ENCODE results near the gene COL5A2. TPM values are rescaled to one million over a fixed set of nuclear protein-coding genes. Genes with fewer than 3 reads are reported as not detected.

The COL5A2 gene
- total RNA-seq, 1 donor from 2014 or later, result 7.4 TPM

DNA sequence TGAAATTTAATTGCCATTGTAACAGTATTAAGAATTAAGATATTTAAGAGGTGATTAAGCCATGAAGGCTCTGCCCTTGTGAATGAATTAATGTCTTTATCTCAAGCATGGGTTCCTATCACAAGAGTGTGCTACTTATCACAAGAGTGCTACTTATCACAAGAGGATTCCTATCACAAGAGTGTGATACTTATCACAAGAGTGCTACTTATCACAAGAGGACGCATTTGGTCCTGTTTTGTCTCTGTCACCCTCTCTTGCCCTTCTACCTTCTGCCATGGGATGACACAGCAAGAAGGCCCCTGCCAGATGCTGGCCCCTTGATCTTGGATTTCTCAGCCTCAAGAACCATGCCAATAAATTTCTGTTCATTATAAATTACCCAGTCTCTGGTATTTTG, 13.2 kb upstream of the COL5A2 start:
- DNase-seq (ENCODE audit: low read depth) (no peak), FAIRE-seq (no peak)
- no peaks in the 10 kb centered on the region for H3K27me3 ChIP-seq (ENCODE audit: control insufficient read depth, insufficient read depth, low read length)

DNA sequence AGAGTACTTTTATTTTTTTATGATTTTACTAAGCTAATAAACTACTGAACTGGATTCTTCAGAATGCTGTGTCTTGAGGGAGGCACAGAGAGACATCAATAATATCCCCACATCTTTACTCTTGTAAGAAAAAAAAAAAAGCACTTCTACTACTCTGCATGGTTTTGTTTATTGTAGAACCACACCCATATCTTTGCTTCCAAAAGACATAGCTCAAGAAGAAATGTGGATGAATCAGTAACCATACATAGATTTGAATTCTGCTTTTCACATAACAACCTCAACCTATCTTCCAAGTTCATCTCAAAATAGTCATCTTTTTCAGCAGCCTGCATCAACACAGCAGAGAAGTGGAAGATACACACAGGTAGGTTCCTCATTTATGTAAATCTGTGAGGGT, 12.2 kb upstream of the COL5A2 start:
- Histone ChIP-seq H3K36me3 (ENCODE audit: control insufficient read depth, insufficient read depth, low read length) (no peaks in the 10 kb centered on the region), H3K4me3 (ENCODE audit: low read depth, low read length) (no peak overlapping the region), H3K27me3 (ENCODE audit: control insufficient read depth, insufficient read depth, low read length) (no peaks in the 10 kb centered on the region)
- DNase-seq (ENCODE audit: low read depth) (peak; percentile 30), FAIRE-seq (no peak)
- TF ChIP-seq, protein P1, sequence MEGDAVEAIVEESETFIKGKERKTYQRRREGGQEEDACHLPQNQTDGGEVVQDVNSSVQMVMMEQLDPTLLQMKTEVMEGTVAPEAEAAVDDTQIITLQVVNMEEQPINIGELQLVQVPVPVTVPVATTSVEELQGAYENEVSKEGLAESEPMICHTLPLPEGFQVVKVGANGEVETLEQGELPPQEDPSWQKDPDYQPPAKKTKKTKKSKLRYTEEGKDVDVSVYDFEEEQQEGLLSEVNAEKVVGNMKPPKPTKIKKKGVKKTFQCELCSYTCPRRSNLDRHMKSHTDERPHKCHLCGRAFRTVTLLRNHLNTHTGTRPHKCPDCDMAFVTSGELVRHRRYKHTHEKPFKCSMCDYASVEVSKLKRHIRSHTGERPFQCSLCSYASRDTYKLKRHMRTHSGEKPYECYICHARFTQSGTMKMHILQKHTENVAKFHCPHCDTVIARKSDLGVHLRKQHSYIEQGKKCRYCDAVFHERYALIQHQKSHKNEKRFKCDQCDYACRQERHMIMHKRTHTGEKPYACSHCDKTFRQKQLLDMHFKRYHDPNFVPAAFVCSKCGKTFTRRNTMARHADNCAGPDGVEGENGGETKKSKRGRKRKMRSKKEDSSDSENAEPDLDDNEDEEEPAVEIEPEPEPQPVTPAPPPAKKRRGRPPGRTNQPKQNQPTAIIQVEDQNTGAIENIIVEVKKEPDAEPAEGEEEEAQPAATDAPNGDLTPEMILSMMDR (IDR thresholded peaks at IDR 0.05; ENCODE audit: insufficient read depth, low read length, severe bottlenecking), result no peak

More for the DNA sequence above, 13.2 kb upstream of the COL5A2 start:
- TF ChIP-seq, protein P1 (IDR thresholded peaks at IDR 0.05; ENCODE audit: insufficient read depth, low read length, severe bottlenecking), result no peak
- Histone ChIP-seq H3K36me3 (ENCODE audit: control insufficient read depth, insufficient read depth, low read length) (no peaks in the 10 kb centered on the region), H3K4me3 (ENCODE audit: low read depth, low read length) (no peak overlapping the region)

DNA sequence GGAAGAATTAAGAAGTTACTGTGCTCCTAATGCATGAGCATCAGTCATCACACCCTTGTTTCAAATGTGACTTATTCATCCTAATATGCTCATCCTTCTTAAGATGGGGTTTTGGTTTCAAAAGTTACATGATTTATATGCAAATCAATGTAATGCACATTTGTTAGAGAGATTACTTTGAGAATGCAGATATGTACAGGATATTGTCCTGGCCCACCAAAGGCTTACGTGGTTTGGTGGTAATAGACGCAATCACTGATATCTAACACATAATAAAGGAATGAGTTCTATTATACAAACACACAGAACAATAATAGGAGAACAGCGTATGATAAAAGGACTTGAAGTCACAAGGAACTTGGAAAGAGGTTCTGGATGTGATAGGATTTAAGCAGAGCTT, 11.1 kb upstream of the COL5A2 start:
- no peaks in the 10 kb centered on the region for H3K27me3 ChIP-seq (ENCODE audit: control insufficient read depth, insufficient read depth, low read length)
- H3K4me3 ChIP-seq (ENCODE audit: low read depth, low read length), result no peak overlapping the region
- TF ChIP-seq, protein P1 (IDR thresholded peaks at IDR 0.05; ENCODE audit: insufficient read depth, low read length, severe bottlenecking), result no peak
- no peak for FAIRE-seq
- no peak for DNase-seq (ENCODE audit: low read depth)
- no peaks in the 10 kb centered on the region for H3K36me3 ChIP-seq (ENCODE audit: control insufficient read depth, insufficient read depth, low read length)

DNA sequence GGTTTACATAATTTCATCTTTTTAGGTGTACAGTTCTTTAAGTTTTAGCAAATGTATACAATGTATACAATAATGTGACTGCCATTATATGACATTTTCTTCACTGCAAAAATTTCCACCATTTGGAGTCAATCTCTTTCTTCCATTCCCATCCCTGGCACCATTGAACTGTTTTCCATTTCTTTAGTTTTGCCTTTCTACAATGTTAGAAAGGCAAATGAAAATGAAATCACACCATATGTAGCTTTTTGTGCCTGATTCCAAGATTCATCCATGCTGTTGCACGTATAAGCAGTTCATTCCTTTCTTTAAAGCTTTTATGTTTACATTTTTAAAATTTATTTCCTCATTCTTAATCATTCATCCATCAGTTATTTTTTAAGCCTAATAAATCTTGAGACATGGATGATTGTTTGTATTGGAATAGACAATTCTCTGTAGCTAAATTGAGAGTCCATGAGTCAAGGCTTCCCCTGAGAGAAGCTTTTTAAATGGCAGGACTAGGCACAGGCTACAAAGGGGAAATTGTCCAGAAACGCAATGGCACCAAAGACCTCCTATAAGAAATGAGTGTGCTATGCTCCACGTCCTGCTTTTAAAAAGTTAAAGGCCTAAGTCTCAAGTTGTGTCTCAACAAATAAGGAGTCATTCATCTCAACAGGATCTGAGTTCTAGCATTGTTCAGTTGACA, 8.7 kb upstream of the COL5A2 start:
- Histone ChIP-seq H3K4me3 (ENCODE audit: low read depth, low read length) (no peak overlapping the region), H3K36me3 (ENCODE audit: control insufficient read depth, insufficient read depth, low read length) (no peaks in the 10 kb centered on the region), H3K27me3 (ENCODE audit: control insufficient read depth, insufficient read depth, low read length) (no peaks in the 10 kb centered on the region)
- TF ChIP-seq, protein P1 (IDR thresholded peaks at IDR 0.05; ENCODE audit: insufficient read depth, low read length, severe bottlenecking), result no peak
- no peak for DNase-seq (ENCODE audit: low read depth)
- no peak for FAIRE-seq

DNA sequence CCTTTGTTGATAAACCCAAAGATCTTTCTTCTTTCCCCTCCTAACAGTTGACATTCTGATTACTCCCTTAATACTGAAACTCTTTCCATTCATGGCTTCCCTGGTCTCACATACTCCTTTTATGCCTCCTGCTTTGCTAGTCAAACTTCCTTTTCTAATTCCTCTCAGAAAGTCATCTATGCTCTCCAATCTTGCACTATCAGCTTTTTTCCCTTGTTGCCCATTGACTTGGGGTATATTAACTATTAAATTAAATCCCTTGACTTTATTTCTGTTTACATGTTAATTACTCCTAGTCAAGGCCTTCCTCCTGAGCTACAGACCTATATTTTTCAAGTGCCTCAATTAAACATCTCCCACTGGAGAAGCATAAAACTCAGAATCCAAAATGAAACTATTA, 3.6 kb upstream of the COL5A2 start:
- FAIRE-seq (no peak), DNase-seq (ENCODE audit: low read depth) (no peak)
- TF ChIP-seq, protein P1 (IDR thresholded peaks at IDR 0.05; ENCODE audit: insufficient read depth, low read length, severe bottlenecking), result no peak
- H3K36me3 ChIP-seq (ENCODE audit: control insufficient read depth, insufficient read depth, low read length), result no peaks in the 10 kb centered on the region
- no peaks in the 10 kb centered on the region for H3K27me3 ChIP-seq (ENCODE audit: control insufficient read depth, insufficient read depth, low read length)
- H3K4me3 ChIP-seq (ENCODE audit: low read depth, low read length), result no peak overlapping the region

DNA sequence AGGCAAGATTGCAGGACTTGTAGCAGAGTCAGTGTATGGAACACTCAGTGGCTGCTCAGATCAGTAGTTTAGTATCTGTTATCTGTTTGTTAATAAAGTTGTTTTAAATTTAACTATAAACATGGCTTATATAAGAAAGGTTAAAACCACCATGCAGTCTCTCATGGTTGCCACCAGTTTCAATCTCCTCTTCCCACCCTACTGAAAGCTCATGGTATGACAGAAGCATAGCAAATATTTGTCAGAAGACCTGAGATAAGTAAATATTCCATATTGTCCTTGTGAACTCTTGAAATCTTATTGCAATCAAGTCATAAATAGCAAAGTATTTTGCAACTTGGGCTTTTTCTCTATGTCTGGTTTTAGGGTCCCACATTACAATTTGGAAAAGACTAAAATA, 2.1 kb upstream of the COL5A2 start:
- Histone ChIP-seq H3K4me3 (ENCODE audit: low read depth, low read length) (no peak overlapping the region), H3K27me3 (ENCODE audit: control insufficient read depth, insufficient read depth, low read length) (no peaks in the 10 kb centered on the region), H3K36me3 (ENCODE audit: control insufficient read depth, insufficient read depth, low read length) (no peaks in the 10 kb centered on the region)
- no peak for FAIRE-seq
- TF ChIP-seq, protein P1 (IDR thresholded peaks at IDR 0.05; ENCODE audit: insufficient read depth, low read length, severe bottlenecking), result no peak
- no peak for DNase-seq (ENCODE audit: low read depth)
